Hematopoietic multipotent progenitor cell (in vitro differentiated cells): ENCODE data around the gene HTRA3. TPM values are rescaled to one million over a fixed set of nuclear protein-coding genes. Genes with fewer than 3 reads are reported as not detected.
"Not testable (repeated sequence)": the region's sequence is repeated elsewhere in the genome, so short reads cannot be mapped to it uniquely, and the experiment has no call there.

Experiments used
- DNase-seq, 3 donors: peaks; one replicate each; pipeline ENCODE4 v3.0.0-alpha.2; 2011 to 2015; ENCODE audit warnings: low read depth in 2 of 3, low spot score in 2 of 3
- total RNA-seq: library from RNA; depleted of rRNA; stranded (reverse); fragments of >200 nt; gene quantifications from one replicate; pipeline ENCODE4 v1.2.3, GENCODE V29; 2012

Gene HTRA3
- total RNA-seq, 1 donor: 12.9 TPM

DNA sequence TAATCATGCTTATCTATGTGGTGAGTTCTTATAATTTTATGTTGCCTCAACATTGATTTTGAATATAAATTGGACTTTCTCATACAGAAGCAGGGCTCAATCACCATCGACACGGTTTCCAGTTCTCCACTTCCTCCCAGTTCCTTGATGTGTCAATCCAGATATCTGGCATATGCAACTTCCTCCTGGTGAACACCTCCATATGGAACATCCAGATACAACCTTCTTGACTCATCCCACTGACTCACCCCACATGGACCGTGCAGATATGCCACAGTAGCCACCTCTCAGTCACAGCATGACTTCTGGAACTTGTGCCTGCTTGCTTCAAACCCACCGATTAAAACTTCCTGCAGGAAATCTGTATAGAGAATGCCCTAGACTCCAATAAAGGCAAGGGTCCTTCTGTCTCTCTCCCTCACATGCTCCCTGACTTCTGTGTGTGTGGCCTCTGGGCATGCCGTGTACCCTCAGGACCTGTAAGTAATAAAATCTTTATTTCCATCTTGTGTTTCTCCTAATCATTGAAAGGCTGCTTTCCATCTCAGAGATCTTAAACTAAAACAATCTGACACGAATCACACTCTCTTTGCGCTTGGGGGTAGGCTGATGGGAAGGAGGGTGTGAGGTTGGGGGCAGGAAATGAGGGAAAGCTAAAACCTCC is 67.0 kb downstream of the HTRA3 start:
- DNase-seq: no peak

DNA sequence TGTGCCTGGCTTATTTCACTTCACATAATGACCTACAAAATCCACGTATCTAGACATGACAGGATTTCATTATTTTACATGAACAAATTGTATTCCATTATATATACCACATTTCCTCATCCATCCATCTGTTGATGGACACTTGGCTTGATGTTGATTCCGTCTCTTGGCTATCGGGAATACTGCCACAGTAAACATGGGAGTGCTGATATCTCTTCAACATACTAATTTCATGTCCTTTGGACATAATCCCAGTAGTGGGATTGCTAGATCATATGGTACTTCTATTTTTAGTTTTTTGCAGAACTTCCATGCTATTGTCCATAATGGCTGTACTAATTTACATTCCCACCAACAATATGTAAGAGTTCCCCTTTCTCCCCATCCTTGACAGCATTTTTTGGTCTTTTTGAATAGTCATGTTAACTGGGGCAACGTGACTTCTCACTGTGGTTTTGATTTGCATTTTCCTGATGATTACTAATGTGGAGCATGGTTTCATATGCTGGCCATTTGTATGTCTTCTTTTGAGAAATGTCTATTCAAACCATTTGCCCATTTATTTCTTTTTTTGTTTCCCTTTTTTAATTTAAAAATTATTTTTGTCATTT is 68.9 kb downstream of the HTRA3 start:
- peak in 1 of 3 donors; percentile 30 for DNase-seq

DNA sequence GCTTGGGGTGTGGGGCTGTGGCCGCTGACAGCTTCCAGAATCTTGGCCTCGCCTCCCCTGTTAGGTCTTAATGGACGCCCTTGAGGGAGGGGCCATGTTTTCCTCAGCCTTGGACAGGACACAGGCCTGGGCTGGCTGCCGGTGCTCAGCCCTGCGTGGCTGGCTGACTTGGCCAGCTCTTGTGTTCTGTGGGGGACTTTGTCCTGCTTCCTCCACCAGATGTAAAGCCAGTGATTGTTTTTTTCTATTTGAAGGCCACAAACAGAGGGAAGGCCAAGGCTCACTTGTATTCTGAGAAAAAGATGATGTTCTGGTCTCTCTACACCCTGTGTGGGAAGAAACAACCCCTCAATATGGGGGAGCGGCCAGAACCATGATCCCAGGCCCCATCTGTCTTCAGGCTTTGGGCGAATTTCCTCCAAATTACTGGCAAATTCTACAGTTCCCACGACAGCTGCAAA is 71.3 kb downstream of the HTRA3 start:
- no peak for DNase-seq

DNA sequence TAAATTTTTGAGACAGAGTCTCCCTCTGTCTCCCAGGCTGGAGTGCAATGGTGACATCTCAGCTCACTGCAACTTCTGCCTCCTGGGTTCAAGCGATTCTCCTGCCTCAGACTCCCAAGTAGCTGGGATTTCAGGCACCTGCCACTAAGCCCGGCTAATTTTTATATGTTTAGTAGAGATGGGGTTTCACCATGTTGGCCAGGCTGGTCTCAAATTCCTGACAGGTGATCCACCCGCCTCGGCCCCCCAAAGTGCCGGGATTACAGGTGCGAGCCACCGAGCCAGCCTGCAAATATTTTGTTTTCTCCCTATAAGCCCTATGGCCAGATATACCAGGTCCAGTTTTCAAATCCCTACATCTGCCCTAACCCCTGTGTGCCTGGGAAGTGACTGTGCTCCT is 71.7 kb downstream of the HTRA3 start:
- DNase-seq: not testable (repeated sequence)

DNA sequence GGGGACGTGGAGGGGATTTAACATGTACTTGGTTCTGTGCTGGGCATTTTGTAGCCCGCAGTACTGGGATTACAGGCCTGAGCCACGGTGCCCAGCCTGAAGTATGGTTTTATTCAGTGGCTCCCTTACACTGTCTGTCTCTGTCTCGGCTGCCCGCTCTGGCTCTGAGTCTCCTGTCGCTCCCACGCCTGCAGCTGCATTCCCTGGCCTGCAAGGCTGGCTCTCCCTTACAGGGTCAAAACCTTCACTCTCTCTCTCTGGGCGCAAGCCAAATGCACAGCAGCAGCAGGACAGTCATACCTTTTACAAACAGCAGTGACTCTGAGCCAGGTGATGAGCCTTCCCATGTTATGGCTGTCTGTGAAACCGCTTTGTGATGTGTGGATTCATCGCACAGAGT is 72.1 kb downstream of the HTRA3 start:
- no peak for DNase-seq

DNA sequence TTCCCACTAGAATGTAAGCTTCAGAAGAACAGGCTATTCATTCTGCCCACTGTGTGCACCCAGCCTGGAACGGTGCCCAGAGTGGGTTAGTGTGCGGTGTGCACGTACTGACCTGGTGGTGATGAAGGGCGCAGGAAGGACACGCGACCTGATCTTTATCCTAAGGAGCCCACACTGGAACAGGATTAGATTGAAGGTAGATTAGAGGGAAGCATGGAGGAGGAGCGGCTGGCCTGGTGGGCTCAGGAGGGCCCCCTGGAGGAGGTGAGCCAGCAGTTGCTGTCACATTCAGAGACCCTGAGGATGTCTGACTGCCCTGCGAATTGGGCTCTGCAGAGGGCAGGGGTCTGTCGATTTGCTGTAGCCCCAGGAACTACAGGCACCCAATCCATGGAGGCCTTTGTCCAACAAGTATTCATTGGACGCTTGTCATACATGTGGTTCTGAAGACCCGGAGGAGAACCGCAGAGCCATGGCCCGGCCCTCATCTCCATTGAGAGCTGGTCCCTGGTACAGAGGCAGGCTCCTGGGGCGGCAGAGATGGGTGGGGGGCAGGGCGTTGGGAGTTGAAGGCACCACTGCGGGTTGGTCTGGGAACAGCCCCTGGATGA is 73.2 kb downstream of the HTRA3 start:
- DNase-seq: no peak

DNA sequence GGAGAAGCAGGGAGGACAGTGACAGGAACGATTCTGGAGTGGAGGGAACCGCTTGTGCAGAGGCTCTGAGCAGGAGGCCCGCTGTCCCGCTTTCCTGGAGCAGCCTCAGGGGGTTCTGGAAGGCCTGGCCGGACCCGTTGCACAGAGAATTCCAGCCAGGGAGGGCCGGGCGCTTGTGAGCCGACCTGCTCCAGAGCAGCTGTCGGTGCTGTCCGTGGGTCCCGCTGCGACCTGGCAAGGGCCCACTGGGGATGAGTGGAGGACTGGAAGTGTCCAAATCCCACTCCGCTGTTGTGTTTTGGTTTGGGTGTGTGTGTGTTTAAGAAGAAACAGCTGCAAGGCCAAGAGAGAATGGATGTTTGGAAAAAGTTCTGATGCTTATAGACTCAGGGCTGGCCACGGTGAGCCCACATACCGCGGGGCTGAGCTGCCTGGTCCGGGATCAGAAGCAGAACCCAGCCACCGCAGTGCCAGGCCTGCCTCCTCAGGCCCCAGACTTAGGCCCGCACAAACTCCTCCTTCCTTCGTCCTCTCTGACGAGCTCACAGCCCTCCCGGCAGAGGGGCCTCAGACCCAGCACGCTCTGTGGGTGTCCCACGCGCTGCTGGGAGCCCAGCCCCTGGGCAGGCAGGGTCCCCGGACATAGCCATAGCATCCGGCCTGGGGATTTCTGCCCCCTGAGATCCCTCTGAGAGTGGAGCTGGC is 73.9 kb downstream of the HTRA3 start:
- DNase-seq: no peak

DNA sequence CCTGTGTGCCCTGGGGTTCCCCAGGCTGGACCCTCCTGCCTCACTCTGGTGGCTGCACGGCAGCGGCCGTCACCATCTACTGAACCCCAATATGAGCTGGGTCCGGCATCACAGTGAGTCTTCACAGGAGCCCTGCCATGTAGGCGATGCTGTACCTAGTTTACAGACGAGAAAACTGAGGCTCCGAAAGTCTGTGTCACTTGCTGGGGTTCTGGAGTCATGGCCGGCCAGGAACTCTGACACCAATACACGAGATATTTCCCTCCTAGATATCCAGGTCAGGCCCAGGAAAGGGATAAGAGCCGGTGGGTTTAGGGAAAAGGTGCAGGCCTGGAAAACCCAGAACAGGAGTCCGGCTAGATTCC is 74.4 kb downstream of the HTRA3 start:
- DNase-seq: no peak

DNA sequence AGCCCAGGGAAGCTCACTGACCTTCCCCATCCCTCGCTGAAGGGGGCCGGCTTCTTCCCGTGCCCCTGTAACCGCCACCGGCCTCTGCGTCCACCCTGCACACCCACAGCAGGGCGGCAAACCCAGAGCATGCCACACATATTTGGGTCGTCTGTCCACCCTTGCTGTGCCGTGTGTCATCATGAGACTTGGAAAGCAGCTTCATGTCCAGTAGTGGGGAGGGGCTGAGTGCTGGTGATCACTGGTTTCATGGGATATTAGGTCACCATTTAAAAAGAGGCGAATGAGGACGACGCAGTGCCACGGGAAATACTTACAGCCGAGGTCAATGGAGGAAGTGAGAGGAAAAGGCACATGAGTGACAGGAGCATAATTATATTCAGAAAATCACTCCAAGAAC is 74.8 kb downstream of the HTRA3 start:
- DNase-seq: no peak

DNA sequence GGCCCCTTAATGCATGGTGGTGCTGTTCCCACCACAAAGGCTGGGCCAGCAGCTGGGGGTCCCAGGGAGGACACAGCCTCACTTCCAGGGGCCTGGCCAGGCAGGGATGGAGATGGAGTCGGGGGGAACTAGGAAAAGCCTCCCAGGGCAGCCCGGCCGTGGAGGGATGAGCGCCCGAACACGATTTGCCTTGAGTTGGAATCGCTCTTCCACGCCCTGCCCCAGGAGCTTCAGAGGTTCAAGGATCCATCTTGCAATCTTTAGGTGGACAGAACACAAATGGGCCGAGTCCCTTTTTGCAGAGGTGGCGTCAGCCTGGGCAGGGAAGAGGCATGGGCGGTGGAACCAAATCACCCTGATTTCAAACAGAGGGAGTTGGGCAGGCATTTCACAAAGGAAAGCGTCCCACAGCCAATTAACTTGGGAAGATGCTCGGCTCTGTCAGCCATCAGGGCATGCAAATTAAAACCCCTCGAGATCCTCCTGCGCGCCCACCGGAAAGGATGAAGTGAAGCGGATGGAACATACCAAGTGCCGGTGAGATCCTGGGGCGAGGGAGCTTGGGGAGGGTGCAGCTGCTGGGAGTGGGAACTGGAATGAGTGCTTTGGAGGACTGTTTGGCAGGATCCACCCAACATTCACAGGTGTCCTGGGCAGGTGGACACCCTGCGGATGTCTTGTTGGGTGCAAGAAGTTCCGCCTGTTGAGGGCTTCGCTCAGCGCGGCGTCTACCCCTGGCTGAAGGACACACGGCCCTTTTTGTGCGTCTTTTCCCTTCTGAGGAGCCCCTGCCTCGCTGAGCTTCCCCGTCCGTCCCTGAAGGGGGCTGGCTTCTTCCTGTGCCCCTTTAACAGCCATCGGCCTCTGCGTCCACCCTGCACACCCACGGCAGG is 75.7 kb downstream of the HTRA3 start:
- DNase-seq: no peak

DNA sequence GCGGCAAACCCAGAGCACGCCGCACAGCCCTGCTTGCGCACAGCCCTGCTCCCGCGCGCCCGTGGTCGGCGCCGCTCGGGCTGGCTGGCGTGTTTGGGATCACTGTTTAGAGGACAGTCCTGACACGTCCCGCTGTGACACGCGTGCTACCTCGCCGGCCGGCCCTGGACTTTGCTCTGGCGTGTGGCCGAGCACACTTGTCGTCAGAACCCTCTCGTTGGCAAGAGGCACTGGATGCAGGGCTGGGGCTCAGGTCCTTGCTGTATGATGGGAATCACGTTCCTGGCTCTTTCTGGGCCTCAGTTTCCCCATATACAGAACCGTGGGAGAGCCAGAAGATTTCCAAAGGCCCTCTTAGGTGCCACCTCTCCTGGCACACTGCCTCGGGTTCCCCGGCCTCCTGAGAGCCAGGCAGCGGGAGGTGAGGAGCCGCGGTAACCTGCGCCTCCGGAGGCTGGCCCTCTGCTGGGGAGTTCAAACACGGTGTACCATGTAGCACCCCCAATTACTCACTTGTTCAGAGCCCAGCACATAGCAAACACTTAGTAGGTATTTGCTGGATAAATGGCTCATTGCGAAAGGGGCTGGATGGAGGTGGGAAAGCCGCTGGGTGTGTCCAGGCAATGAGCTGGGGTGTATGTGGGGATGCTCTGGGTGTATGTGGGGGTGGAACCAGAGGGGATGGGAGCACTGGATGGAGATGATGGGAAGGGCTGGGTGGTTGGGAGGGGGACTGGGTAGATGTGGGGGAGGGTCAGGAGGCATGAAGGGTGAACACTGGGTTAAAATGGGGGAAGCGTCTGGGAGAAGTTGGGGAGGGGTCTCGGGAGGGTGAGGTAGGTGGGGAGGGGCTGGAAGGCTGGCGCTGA is 76.6 kb downstream of the HTRA3 start:
- DNase-seq: no peak

DNA sequence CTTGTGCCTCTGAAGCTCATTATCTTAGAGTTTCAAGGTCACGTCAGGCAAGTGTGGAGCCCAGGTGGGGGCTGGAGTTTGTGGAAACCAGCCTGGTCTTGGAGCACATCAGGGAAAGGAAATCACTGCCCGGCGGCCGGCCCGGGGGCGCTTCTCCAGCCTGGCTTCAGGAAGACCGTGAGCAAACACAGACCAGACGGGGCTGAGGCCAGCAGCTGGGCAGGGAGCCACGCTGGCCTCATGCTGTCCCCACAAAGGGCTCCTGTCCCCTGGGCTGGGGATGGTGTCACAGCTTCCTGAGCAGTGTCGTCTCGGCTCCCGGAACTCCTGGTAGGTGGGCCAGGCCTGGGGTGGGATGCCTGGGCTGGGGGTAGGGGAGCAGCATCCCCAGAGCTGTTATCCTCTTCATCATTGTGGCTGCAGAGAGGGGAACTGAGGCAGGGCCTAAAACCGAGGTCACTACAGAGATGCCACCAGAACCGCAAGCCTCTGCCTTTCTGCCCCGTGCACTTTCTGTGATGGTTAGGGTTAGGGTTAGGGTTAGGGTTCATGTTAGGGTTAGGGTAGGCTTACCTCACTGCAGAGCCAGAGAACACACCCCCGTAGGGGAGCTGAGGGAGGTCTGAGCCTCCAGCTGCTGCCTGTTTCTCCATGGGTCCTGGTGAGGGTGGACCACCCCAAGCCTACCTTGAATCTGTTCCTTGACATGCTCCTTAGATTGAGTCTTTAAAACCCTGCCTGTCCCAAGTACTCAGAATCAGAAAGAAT is 77.5 kb downstream of the HTRA3 start:
- DNase-seq: no peak

DNA sequence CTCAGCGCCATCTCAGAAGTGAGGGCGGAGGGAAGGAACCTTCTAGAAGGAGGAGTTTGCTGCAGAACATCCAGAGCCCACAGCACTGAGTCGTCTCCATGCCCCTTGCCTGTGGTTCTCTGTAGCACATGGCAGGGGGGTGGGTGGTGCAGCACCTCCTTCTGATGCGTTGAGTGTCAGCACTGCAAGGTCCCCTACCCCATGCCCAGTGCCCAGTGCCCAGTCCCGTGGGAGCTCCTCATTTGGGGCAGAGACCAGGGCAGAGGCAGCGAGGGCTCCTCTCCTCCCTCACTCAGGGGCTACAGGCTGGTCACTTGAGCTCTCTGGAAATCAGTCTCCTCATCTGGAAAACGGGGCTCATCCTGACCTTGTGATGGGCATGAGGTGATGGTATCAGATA is 78.1 kb downstream of the HTRA3 start:
- DNase-seq: no peak

DNA sequence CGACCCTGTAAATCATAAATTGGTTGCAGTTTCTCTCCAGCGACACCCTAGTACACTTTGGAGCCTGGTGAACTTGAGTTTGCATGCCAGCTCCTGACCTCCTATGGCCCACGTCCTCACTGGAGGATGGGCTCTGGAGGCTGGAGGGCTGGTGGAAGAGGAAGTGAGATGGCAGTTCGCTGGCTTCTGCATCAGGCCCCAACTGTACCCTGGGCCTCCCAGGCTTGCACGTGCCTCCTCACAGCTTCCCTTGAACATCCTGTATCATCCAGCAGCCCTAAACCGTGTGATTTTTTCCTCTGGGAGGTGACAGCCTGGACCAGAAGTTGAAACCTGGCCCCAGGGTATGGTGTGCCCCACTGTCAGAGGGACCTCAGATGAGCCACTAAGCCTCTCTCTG is 78.5 kb downstream of the HTRA3 start:
- DNase-seq: peak in 2 of 3 donors; percentile 39 to 67

DNA sequence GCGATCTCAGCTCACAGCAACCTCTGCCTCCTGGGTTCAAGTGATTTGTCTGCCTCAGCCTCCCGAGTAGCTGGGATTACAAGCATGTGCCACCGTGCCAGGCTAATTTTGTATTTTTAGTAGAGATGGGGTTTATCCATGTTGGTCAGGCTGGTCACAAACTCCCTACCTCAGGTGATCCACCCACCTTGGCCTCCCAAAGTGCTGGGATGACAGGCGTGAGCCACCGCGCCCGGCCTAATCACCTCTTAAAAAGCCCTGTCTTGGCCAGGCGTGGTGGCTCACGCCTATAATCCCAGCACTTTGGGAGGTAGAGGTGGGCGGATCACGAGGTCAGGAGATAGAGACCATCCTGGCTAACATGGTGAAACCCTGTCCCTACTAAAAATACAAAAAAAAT is 79.7 kb downstream of the HTRA3 start:
- not testable (repeated sequence) for DNase-seq

DNA sequence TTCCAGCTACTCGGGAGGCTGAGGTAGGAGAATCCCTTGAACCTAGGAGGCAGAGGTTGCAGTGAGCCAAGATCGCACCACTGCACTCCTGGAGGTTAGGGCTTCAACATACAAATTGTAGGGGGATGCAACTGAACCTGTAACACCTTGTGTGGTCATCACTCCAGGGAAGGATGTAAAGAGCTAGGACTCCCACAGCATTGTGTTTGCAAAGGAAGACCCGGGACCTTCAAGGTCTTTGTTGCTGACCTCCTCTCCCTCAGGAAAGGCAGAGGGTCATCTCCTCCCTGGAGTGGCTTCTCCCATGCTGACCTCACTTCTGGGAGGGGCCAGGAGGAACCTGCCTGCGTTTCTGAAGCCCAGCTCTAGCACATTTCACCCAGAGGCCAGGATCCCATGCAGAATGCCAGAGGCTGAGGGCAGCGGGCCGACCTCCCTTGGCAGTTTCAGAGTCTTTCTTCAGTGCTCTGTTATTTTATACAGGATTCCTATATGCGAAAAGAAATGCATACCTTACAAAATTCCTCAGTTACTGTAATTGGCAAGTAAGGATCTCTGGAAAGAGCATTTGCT is 80.2 kb downstream of the HTRA3 start:
- DNase-seq: no peak

DNA sequence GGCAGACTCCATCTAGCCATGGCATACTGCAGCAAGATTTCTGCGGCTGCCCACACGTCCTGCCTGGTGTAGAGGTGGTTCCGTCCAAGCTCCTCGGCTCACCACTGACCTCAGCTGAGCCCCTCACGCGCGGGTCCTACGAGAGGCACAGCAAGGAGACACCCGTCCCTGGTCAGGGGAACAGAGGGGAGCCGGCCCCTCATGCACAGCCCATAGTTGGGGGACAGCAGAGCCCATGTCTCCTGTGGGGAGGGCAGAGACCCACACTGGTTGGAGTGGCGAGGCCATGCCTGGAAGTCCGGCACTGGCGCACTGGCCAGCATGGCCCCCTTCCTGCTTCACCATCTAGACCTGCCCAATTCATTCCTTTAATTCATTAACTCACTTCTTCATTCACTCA is 80.8 kb downstream of the HTRA3 start:
- DNase-seq: no peak

DNA sequence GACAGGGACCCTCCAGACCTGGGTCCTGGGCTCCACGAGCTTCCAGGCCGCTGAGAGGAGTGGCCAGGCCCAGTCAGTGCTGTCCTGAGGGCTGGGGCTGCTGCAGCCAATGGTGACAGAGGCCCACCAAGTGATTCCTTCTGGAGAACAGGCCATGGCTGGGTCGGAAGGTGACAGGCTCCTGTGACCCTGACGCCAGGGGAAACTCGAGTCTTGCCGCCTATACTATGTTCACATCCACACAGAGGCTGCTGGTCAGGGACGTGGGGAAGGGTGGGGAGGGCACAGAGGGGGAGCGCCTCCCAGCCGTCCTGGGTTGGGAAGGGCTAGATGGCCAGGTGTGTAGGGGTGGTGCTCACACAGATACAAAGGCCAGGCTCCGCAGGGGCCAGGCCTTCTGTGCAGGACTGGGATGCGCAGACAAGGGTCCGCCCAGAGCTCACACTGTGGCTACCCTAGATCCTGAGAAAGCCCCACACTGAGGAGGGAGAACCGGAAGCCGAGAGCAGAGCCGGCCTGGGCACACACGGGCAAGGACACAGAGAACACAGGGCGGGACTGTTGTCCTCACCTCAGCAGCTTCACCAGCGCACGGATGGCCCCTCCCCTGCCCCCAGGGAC is 81.4 kb downstream of the HTRA3 start:
- DNase-seq: no peak
